IMR-90 (cell line): ENCODE data around the gene DDX50. TPM values are rescaled to one million over a fixed set of nuclear protein-coding genes. Genes with fewer than 3 reads are reported as not detected.

Experiments
- ATAC-seq: fragments of 200-7000 bp; cut with Tn5 transposase; 2 replicates; pipeline ENCODE4 v1.9.1; 2020; ENCODE audit warnings: low read depth, mild to moderate bottlenecking, moderate library complexity
- BruUV-seq: library from RNA; stranded (reverse); fragments of 400-500 nt; replicated peaks from 2 replicates; lab custom pipeline; 2021; lab: Mats Ljungman, UMichigan
- CTCF ChIA-PET: fragments of 300-600 bp; formaldehyde crosslinking; extraction: SDS; loops from one replicate; lab custom pipeline; 2021; ENCODE audit warnings: antibody characterized with exemption; lab: Yijun Ruan, JAX
- POLR2A ChIA-PET: fragments of 300-600 bp; sonication (Branson Sonifier 250); formaldehyde crosslinking; loops from one replicate; lab custom pipeline; 2022; ENCODE audit warnings: antibody characterized with exemption; ENCODE audit not compliant: unreplicated experiment; lab: Charles Lee
- DNase-seq: peaks from one replicate; pipeline ENCODE4 v3.0.0; 2013
- H2AFZ ChIP-seq: replicated peaks from 2 replicates; pipeline ENCODE3; 2013; ENCODE audit warnings: low read length, mild to moderate bottlenecking; ENCODE audit not compliant: poor library complexity
- H2AK5ac ChIP-seq: 2 replicates; pipeline ENCODE4 v1.6.1; 2013; ENCODE audit warnings: low read depth, low read length, inconsistent platforms
- H2AK9ac ChIP-seq: replicated peaks from 2 replicates; pipeline ENCODE3; 2013; ENCODE audit warnings: mild to moderate bottlenecking, low read depth, low read length, moderate library complexity; ENCODE audit not compliant: poor library complexity
- H2BK120ac ChIP-seq: 2 replicates; pipeline ENCODE4 v1.6.1; 2013; ENCODE audit warnings: low read depth, low read length, inconsistent platforms
- H2BK15ac ChIP-seq: 3 replicates; pipeline ENCODE4 v1.6.1; 2013; ENCODE audit warnings: low read depth, low read length, inconsistent platforms
- H2BK20ac ChIP-seq: 2 replicates; pipeline ENCODE4 v1.6.1; 2013; ENCODE audit warnings: low read depth, mild to moderate bottlenecking, inconsistent platforms, low read length, moderate library complexity
- H2BK5ac ChIP-seq: 2 replicates; pipeline ENCODE4 v1.6.1; 2013; ENCODE audit warnings: mild to moderate bottlenecking, low read depth, low read length, inconsistent platforms; ENCODE audit not compliant: poor library complexity, severe bottlenecking
- H3K14ac ChIP-seq: replicated peaks from 2 replicates; pipeline ENCODE4 v1.6.1; 2013; ENCODE audit warnings: low read depth, low read length, inconsistent platforms
- H3K18ac ChIP-seq: 2 replicates; pipeline ENCODE4 v1.6.1; 2013; ENCODE audit warnings: low read depth, low read length, control low read depth
- H3K23ac ChIP-seq: 2 replicates; pipeline ENCODE4 v1.6.1; 2013; ENCODE audit warnings: low read depth, low read length, inconsistent platforms
- H3K27ac ChIP-seq: 2 replicates; pipeline ENCODE4 v1.5.1; 2013; ENCODE audit warnings: mild to moderate bottlenecking, control low read depth, low read length; ENCODE audit not compliant: insufficient read depth
- H3K27me3 ChIP-seq: 2 replicates; pipeline ENCODE4 v1.6.1; 2013; ENCODE audit warnings: low read length; ENCODE audit not compliant: control insufficient read depth, insufficient read depth
- H3K36me3 ChIP-seq: 2 replicates; pipeline ENCODE4 v1.6.1; 2013; ENCODE audit warnings: low read length, mixed read lengths; ENCODE audit not compliant: control insufficient read depth, insufficient read depth
- H3K4ac ChIP-seq: 2 replicates; pipeline ENCODE4 v1.6.1; 2013; ENCODE audit warnings: low read depth, low read length, inconsistent platforms
- H3K4me1 ChIP-seq: 2 replicates; pipeline ENCODE4 v1.6.1; 2013; ENCODE audit warnings: low read length, mixed read lengths; ENCODE audit not compliant: control insufficient read depth, insufficient read depth
- H3K4me2 ChIP-seq: 2 replicates; pipeline ENCODE4 v1.6.1; 2013; ENCODE audit warnings: low read depth, mild to moderate bottlenecking, control low read depth, low read length, moderate library complexity
- H3K4me3 ChIP-seq: 2 replicates; pipeline ENCODE4 v1.5.1; 2013; ENCODE audit warnings: low read depth, mild to moderate bottlenecking, control low read depth, low read length, moderate library complexity; ENCODE audit not compliant: insufficient read depth
- H3K56ac ChIP-seq: 2 replicates; pipeline ENCODE4 v1.6.1; 2013; ENCODE audit warnings: low read length, inconsistent platforms; ENCODE audit not compliant: insufficient read depth; ENCODE audit errors: extremely low read depth
- H3K79me1 ChIP-seq, 2 experiments: 2 replicates each; pipeline ENCODE4 v1.6.1; 2013; ENCODE audit warnings: low read length in 2 of 2, inconsistent platforms in 1 of 2, low read depth in 1 of 2
- H3K9ac ChIP-seq: 2 replicates; pipeline ENCODE4 v1.6.1; 2013; ENCODE audit warnings: low read depth, low read length, control low read depth
- H3K9me1 ChIP-seq: 2 replicates; pipeline ENCODE4 v1.6.1; 2013; ENCODE audit warnings: low read length, inconsistent platforms; ENCODE audit not compliant: insufficient read depth
- H3K9me3 ChIP-seq: 2 replicates; pipeline ENCODE4 v1.6.1; 2013; ENCODE audit warnings: low read length; ENCODE audit not compliant: control insufficient read depth, insufficient read depth
- H4K20me1 ChIP-seq: 2 replicates; pipeline ENCODE4 v1.6.1; 2013; ENCODE audit warnings: low read length, inconsistent platforms; ENCODE audit not compliant: insufficient read depth
- H4K5ac ChIP-seq: 2 replicates; pipeline ENCODE4 v1.6.1; 2013; ENCODE audit warnings: mild to moderate bottlenecking, low read depth, low read length, control low read depth
- H4K8ac ChIP-seq, 2 experiments: 2 replicates each; pipeline ENCODE4 v1.6.1; 2013; ENCODE audit warnings: low read depth in 2 of 2, low read length in 2 of 2, control low read depth in 1 of 2, inconsistent platforms in 1 of 2
- H4K91ac ChIP-seq: 2 replicates; pipeline ENCODE4 v1.6.1; 2013; ENCODE audit warnings: low read depth, low read length, inconsistent platforms; ENCODE audit not compliant: insufficient read depth
- BHLHE40 ChIP-seq: fragments of 150-350 bp; IDR thresholded peaks from 2 replicates; pipeline ENCODE4 v1.6.1; 2016; ENCODE audit warnings: mild to moderate bottlenecking, low read depth, low read length
- MAZ ChIP-seq: IDR thresholded peaks from 2 replicates; pipeline ENCODE4 v1.6.1; 2012; ENCODE audit warnings: low read depth, mild to moderate bottlenecking, low read length, improper control_type of control experiment, moderate library complexity, borderline replicate concordance
- MXI1 ChIP-seq: IDR thresholded peaks from 2 replicates; pipeline ENCODE4 v1.6.1; 2012; ENCODE audit warnings: low read depth, mild to moderate bottlenecking, low read length, moderate library complexity, borderline replicate concordance
- POLR2A ChIP-seq: IDR thresholded peaks from 2 replicates; pipeline ENCODE4 v1.6.1; 2012; ENCODE audit warnings: mild to moderate bottlenecking, low read depth, low read length
- RFX5 ChIP-seq: IDR thresholded peaks from 2 replicates; pipeline ENCODE4 v1.8.0; 2012; ENCODE audit warnings: low read depth, mild to moderate bottlenecking, low read length, moderate library complexity
- SMC3 ChIP-seq: fragments of 150-350 bp; IDR thresholded peaks from 2 replicates; pipeline ENCODE4 v1.6.1; 2016; ENCODE audit warnings: low read depth, mild to moderate bottlenecking, antibody characterized with exemption, low read length, moderate library complexity
- WGBS, 2 experiments: methylation state at CpG; one replicate each; pipeline versions ENCODE4 v1.1.5 to v1.1.7; 2013; ENCODE audit warnings: missing lambda C conversion rate in 2 of 2; ENCODE audit not compliant: insufficient read length in 1 of 2; ENCODE audit errors: extremely low coverage in 2 of 2; 5-methylcytosine and 5-hydroxymethylcytosine counted together
- dilution Hi-C: fragments of 300-500 bp; cut with HindIII; formaldehyde crosslinking; loops from one replicate; pipeline ENCODE4 v1.14.3; 2018; ENCODE audit warnings: low sequenced_read_pairs; ENCODE audit not compliant: unreplicated experiment
- in situ Hi-C: fragments of 300-500 bp; cut with MboI; formaldehyde crosslinking; loops from 3 replicates; pipeline ENCODE4 v1.14.3; 2019; ENCODE audit warnings: low sequenced_read_pairs, inconsistent platforms, mixed read lengths
- intact Hi-C: fragments of 100-400 bp; cut with micrococcal nuclease; formaldehyde crosslinking; loops from 2 replicates; pipeline ENCODE4 v1.10.0; 2022
- polyA plus RNA-seq, 3 experiments: library from polyadenylated mRNA; depleted of rRNA; stranded (reverse); fragments of >200 nt; gene quantifications; 2 replicates each; pipeline ENCODE4 v1.2.3, GENCODE V29; 2012; ENCODE audit warnings: low replicate concordance in 1 of 3
- total RNA-seq: library from RNA; depleted of rRNA; stranded (reverse); fragments of >200 nt; gene quantifications from 2 replicates; pipeline ENCODE4 v1.2.3, GENCODE V29; 2012
- TF ChIP-seq, protein P1 (sequence below): fragments of 150-350 bp; IDR thresholded peaks from 2 replicates; pipeline ENCODE4 v1.6.1; 2016; ENCODE audit warnings: low read depth, mild to moderate bottlenecking, low read length, moderate library complexity, borderline replicate concordance
- TF ChIP-seq, protein P2 (sequence below): fragments of 150-350 bp; IDR thresholded peaks from 2 replicates; pipeline ENCODE4 v1.6.1; 2017; ENCODE audit warnings: mild to moderate bottlenecking, antibody characterized with exemption, low read length, low read depth
- TF ChIP-seq, protein P3 (sequence below): conservative IDR thresholded peaks from 2 replicates; pipeline ENCODE4 v1.5.1; 2012; ENCODE audit warnings: mild to moderate bottlenecking, low read depth, low read length, improper control_type of control experiment

Gene DDX50
- total and polyA plus RNA-seq, 2 of the 4 experiments (the other 2 are of a cell fraction) = 31.1 to 55.7 TPM

DNA sequence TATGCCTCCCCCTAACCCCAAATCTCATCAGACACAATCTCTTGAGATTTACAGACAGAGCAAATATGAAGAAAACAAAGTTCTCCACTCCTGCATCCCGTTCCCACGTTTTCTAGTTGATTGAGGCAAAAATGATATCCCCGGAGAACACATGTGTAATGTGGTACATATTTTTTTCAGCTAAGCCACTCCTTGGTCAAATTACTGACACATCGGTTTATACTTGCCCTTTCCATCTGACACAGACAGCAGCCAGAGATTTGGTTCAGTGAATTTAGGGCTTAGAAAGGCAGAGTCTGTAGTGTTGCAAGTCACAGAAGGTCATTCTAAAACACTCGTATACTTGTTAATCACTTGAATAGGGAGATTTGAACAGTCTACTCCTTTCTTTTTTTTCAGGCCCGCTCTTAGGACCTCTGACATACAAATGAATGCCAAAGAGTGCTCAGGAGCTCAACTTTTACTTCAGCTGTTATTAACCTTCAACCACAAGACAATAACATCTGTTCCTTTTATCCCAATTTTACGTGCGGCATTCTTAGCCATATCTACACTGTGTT is 1.8 kb upstream of the DDX50 start:
- CTCF ChIA-PET = interaction anchor here (0.6 kb wide), 1 partner anchor 494 kb away, joined by 4 read pairs; no protein-coding TSS in a partner anchor
- TF ChIP-seq, protein P1, sequence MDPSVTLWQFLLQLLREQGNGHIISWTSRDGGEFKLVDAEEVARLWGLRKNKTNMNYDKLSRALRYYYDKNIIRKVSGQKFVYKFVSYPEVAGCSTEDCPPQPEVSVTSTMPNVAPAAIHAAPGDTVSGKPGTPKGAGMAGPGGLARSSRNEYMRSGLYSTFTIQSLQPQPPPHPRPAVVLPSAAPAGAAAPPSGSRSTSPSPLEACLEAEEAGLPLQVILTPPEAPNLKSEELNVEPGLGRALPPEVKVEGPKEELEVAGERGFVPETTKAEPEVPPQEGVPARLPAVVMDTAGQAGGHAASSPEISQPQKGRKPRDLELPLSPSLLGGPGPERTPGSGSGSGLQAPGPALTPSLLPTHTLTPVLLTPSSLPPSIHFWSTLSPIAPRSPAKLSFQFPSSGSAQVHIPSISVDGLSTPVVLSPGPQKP = no peak
- TF ChIP-seq SMC3 (no peak), RFX5 (no peak), BHLHE40 (no peak), POLR2A (no peak), MXI1 (no peak), MAZ (no peak)
- TF ChIP-seq, protein P2, sequence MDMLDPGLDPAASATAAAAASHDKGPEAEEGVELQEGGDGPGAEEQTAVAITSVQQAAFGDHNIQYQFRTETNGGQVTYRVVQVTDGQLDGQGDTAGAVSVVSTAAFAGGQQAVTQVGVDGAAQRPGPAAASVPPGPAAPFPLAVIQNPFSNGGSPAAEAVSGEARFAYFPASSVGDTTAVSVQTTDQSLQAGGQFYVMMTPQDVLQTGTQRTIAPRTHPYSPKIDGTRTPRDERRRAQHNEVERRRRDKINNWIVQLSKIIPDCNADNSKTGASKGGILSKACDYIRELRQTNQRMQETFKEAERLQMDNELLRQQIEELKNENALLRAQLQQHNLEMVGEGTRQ = no peak
- TF ChIP-seq, protein P3, sequence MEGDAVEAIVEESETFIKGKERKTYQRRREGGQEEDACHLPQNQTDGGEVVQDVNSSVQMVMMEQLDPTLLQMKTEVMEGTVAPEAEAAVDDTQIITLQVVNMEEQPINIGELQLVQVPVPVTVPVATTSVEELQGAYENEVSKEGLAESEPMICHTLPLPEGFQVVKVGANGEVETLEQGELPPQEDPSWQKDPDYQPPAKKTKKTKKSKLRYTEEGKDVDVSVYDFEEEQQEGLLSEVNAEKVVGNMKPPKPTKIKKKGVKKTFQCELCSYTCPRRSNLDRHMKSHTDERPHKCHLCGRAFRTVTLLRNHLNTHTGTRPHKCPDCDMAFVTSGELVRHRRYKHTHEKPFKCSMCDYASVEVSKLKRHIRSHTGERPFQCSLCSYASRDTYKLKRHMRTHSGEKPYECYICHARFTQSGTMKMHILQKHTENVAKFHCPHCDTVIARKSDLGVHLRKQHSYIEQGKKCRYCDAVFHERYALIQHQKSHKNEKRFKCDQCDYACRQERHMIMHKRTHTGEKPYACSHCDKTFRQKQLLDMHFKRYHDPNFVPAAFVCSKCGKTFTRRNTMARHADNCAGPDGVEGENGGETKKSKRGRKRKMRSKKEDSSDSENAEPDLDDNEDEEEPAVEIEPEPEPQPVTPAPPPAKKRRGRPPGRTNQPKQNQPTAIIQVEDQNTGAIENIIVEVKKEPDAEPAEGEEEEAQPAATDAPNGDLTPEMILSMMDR = no peak
- in situ Hi-C loops = loop anchor here (5.0 kb wide), 1 partner anchor 92 kb away; no protein-coding TSS in a partner anchor

More for the DNA sequence above, 1.8 kb upstream of the DDX50 start:
- dilution Hi-C loops = no loop called here
- H3K27ac ChIP-seq = no peak overlapping the region
- no peak overlapping the region for H3K56ac ChIP-seq
- H3K9me1 ChIP-seq = 0 out of 2 replicates have a peak, but pooled peaks cover 4% of the 10 kb centered on the region
- no peak overlapping the region for H4K91ac ChIP-seq
- no peak overlapping the region for H3K4me3 ChIP-seq
- intact Hi-C loops = loop anchor here (10.0 kb wide), 1 partner anchor 1044 kb away; no protein-coding TSS in a partner anchor
- H3K9ac ChIP-seq = no peak overlapping the region
- H3K4ac ChIP-seq = peak overlapping the region; percentile 98; the same call in 1 of the 2 replicates
- H3K27me3 ChIP-seq = no peaks in the 10 kb centered on the region
- no peak overlapping the region for H2BK120ac ChIP-seq
- H3K23ac ChIP-seq = no peak overlapping the region
- no peak overlapping the region for H2BK15ac ChIP-seq
- no peaks in the 10 kb centered on the region for H4K20me1 ChIP-seq
- no TSS peak for BruUV-seq
- H3K79me1 ChIP-seq = peaks cover 8 to 27% of the 10 kb centered on the region in 2 experiments; a peak in 3 of 4 replicates
- DNase-seq (no peak), ATAC-seq (no peak)
- no peak overlapping the region for H3K4me2 ChIP-seq
- POLR2A ChIA-PET = no interaction called here
- H3K9me3 ChIP-seq = no peaks in the 10 kb centered on the region
- WGBS, 2 experiments = 100% methylated on average over 1 of the region's 8 CpGs; no CpG with 5 or more reads in 1 of the 2 experiments
- H4K5ac ChIP-seq = no peak overlapping the region
- no peak overlapping the region for H2BK5ac ChIP-seq
- no peak overlapping the region for H2AFZ ChIP-seq
- H3K14ac ChIP-seq = no peak overlapping the region
- no peaks in the 10 kb centered on the region for H3K36me3 ChIP-seq
- no peak overlapping the region for H2AK5ac ChIP-seq
- no peaks in the 10 kb centered on the region; the same call in 1 of the 2 replicates for H3K4me1 ChIP-seq
- peak overlapping the region; percentile 83 to 98; a peak in 1 of 4 replicates for H4K8ac ChIP-seq
- H2AK9ac ChIP-seq = no peak overlapping the region
- H2BK20ac ChIP-seq = no peak overlapping the region
- H3K18ac ChIP-seq = no peak overlapping the region
